HG03460 (cell line): ENCODE data around the gene RPL27A.

Experiments used
- ATAC-seq: cut with Tn5 transposase; IDR thresholded peaks from one replicate; pipeline ENCODE4 v1.9.1; 2021; ENCODE audit not compliant: unreplicated experiment

The RPL27A gene

DNA sequence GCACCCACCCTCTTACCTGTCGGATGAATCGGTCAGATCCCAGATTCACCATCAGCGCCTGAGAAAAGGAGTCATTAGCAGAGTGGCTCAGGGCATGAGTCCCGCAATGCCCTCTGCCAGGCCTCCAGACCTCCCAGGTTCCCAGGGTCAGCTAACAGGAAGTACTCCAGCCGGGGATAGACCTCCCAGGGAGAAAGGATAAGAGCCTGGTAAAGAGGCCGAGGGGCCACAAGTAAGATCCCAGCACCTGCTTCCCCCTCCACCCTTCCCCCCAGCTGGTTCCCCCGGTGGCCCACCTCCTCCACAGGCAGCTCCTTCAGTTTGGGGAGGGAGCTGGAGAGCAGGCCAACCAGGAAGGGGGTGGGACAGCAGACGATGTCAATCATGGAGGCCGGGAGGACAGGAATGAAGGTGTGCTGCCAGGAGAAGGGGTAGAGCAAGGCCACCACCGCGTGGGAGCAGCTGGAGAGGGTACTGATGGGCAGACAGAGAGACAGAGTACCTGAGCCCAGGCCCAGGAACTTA lies 16.4 kb downstream of the RPL27A start:
- ATAC-seq = no peak

DNA sequence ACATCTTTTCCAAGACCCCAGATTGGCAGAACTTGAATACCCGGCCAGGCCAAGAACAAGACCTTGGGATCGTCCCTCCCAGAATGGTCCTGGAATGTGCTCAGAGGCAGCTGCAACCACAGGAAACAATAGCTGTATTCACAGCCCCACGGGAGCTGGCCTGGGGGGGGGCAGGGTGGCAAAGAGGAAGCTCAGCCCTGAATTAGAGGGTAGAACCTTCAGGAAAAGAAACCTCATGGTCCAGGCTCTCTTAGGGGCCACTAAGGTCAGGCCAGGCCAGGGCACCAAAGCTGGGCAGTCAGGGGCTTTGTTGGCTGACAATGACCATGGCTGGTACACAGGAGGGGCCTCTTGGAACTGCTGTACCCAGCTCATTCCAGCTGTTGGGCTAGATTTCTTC lies 17.3 kb downstream of the RPL27A start:
- no peak for ATAC-seq

DNA sequence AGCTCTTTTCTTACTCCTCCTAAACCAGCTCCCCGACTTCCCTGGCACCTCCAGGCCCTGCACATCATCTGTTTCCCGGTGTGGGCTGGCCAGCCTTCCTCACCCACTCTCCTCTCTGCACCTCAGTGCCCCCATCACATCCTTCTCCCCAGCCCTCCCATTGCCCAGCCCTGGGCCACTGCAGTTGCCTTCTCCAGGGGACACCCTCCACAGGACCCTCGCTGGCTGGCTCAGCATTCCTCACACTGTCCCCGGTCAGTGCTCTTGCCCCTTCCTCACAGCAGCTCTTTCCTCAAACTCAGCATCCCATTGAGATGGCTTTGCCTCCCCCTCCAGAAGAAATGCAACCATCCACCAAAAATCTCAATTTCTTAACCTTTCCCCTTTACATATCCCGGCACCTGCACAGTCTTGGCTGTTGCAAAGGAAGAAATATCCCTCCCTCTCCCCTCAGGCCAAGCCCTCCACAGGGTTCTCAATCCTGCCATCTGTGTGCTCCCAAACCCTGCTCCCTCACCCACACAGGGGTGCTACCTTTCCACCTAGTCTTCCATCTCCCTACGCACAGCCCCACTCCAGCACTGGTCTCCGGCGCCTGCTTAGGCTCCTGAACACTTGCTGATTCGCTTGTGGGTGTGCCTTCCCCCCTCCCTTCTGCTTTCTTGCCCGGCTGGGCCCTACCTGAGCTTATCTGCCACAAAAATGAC lies 19.5 kb downstream of the RPL27A start:
- no peak for ATAC-seq

DNA sequence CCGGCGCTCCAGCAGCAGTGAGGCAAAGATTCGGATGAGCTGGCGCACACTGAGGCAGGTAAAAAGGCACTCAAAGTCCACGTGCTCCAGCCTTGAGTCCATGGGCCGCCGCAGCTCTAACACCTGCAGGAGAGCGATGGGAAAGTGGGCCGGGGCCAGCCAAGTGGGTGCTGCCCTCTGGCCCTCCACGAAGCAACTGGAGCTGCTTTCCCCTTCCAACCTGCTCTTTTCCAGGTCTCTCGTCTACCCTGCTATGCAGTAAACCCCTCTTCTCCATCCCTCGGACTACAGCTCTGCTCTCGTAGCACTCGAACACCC lies 20.0 kb downstream of the RPL27A start:
- no peak for ATAC-seq

DNA sequence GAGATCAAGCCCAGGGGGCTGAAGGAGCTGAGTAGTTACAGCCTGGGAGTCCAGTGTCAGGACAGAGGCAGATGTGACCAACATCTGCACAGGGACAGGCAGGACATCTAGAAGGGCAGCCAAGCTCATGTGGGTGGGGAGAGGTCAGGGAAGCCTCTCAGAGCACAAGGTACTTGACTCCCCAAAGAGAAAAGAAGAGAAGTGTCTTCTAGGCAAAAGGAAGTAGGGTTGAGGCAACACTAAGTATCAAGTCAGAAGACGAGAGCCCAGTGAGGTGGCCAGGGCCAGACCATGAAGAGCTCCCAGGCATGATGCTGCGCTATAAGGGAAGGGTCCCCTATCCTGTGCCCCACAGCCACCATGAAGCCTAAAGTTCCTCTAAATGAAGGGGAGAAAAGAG lies 21.5 kb downstream of the RPL27A start:
- ATAC-seq = no peak

DNA sequence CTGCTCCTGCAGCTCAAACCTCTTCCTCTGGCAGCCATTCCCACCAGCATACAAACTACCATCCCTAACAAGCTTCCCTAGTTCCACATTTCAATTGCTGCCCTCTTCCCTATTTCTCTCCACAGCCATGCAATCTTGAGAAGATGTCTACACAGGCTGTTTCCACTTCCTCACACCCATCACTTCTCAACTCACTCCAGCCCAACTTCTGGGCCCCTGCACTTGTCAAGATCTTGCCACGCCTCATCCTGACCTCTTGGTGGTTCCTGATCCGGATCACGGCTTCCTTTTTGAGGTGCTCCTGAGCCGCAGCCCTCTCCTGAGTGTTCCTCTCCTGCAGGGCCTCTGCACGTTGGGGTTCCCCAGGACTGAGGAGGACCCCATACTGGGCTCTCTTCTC lies 22.6 kb downstream of the RPL27A start:
- no peak for ATAC-seq

DNA sequence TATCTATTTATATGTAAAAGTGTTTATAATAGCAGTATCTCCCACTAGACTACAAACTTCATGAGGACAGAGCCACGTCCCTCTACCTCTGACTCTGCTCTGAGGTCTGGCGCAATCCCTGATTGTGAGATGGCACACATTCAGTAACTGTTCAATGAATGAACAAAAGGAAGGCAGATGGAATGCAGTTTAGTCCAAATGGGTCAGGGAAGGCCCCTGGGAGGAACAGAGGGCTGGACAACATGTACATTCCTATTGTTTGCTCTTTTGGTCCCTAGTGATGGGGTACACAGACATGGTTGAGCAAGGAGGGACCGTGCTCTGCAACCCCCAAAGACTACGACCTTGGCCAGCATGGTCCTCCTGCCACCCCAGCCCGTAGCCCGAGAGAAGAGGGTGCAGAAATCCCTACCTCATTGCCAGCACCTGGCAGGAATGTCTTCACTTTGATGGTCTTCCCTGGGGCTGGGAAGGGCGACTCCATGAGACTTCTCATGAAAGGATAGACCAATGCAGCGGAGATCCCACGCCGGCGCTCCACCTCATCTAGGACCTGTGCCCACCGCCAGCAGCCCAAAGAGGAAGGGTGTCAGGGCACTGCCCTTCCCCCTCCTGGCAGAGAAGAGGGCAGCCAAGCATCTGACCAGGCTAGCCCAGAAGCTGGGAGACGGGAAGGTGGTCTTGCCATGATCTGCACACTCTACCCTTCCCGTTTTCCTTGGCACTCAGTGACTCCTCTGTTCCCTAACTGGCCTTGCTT lies 24.3 kb downstream of the RPL27A start:
- no peak for ATAC-seq

DNA sequence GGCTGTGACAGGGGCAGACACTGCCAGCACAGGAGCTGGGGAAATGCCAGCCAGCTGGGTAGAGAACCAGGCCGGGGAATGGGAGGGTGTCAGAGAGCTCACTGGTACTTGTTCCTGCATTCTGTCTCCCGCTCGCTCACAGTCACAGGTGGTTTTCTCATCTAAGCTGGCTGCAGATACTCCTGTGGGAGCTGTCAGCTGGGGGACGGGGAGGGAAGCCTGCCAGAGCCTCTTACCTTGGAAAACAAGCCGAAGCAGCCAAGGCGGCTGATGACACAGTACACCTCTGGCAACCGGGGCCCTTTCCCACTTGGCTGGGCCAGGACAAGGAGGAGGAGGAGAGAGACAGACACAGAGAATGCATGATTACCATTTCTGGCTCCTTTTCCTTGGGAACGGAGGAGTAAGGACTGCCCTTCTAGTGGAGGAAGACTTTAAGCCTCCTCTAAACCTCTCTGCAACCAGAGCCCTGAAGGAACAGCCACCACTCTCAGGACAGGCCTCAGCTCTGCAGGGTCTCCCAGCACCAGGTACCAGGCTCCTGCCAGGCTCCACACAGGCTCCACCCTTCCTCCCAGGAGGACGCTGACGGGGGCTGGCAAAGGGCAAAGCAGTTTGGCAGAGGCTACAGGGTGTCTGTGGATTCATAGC lies 25.1 kb downstream of the RPL27A start:
- no peak for ATAC-seq

DNA sequence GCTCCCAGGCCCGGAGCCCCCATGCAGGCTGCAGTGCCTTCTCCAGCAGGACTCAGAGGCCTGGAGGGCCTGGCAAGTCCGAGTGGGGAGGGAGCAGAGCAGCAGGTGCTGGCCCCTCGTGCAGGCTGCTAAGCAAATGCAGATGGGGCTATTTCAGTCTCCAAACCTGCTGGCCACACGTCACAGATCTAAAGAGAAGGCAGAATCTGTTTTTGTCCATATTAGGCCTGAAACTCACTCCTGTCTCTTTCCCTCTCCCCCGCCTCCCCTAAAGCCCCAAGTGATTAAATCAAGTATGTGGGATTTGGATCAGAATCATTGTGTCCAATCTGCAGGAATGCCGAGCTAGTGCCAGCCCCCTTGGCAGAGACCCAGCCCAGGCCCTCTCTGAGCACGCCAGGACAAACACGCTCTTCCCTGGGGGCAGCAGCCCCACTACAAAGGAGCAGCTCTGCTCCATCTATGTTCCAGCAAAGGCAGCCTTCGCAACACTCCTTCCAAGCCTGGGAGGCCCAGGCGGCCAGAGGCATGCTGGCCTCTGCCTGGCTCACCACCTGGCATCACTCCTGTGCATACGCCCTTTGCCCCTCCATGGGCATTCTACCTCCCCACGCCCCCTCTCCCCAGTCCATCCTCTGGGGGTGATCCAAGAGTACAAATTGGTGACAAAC lies 26.5 kb downstream of the RPL27A start:
- ATAC-seq = no peak

DNA sequence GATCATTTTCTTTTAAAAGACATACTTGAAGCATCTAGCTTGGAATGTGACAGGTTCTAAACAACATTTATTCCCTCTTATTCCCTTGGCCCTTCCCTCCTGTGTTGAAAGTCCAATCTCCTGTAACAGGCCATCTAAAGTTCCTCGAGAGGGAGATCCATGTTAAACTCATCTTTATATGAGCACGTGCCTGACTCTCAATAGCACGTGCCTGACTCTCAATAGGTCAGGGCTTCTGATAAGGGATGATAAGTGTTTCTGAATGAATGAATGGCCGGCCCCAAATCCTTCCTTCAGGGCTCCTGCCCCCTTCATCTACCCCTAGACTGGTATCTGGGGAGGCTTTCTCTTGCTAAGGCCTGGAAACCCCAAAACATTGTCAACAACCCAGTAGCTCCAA lies 27.2 kb downstream of the RPL27A start:
- no peak for ATAC-seq

DNA sequence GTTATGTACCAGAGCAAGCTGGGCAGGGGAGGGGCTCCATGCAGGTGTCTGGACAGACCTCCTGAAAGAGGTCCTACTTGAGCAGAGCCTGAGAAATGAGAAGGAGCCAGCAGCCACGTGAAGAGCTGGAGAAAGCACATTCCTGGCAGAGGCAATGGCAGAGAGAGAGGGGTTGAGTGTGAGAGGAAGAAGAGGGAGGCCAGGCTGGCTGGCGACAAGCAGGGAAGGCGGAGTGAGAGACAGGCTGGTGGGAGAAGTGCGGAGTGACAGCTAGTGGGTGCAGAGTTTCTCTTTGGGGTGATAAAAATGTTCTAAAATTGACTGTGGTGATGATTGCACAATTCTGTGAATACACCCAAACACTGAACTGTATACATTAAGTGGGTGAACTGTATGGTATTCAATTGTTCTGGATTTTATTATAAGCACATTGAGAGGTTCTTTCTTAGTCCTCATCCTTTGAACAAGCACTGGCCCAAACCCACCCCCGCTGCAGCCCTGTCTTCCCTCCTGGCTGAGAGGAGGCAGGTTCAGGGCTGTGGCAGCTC lies 29.4 kb downstream of the RPL27A start:
- no peak for ATAC-seq

DNA sequence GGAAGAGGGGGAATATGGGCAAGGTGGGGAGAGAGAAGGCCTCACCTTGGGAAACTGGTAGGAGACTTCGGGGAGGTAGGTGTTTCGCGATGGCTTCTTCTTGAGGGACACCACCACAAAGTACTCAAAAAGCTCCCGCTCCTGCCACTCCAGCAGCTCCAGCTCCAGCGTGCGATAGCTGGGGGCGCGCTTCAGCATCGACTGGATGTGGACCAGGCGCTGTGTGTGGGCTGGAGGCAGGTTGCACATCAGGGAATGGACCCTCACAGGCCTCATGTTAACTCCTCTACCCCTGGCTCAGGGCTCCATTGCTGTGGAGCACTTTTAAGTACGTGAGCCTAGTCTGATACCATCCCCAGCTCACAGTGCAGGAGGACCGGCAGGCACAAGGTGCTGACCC lies 29.9 kb downstream of the RPL27A start:
- no peak for ATAC-seq

DNA sequence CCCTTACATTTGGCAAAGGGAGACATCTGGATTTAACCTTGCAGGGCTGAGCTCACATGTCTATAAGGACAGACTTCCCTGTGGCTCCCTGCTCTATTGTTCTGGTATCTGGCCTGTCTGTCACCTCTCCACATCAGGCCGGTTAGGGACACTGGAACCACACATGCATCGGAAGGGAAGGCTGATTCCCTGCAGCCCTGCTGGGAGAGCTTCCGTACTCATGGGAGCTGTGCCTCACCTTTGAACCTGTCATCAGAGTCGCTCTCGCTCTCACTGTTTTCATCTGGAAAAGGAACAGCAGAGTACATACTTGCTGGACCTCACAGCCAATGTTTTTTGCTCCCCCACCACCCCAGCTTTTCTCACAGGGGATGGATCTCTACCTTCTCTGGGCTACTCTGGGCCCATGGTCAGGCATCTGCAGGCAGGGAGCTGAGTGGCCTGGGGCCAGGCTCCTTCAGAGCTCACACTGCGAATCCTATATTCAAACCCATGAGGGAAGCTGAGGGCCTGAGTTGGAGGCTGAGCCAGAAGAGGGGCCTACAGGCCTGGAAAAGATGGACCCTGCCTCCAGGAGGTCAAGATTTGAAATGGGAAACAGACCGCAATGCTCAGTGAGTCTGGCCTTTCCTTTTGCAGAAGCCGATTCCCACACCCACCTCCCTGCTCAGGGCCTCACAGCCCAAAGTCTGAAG lies 31.3 kb downstream of the RPL27A start:
- ATAC-seq = no peak

DNA sequence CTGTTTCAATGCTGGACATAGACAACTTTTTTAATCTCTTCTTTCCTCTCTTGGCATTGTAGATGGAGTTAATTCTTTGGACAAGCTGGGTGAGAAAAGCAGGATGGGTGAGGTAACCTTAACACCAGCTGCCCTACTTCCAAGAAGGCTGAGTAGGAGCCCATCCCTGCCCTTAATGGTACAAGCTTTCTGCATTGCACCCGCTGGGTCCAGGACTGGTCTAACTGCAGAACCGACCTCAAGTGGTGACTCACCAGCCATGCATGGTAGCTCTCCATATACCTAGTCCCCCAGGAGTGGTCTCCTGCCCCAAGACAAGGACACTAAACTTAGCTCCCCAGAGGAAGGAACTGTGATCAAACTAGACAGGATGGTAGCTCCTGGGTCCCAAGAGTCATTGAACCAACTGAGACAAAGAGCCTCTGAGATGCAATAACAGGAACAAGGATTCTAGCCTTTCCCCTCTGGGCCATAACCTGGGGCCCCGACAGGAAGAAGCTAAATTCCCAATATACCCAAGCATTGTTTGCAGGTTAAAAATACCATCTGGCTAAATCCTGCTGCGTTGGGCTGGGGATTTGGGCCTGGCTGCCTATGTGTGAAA lies 32.1 kb downstream of the RPL27A start:
- no peak for ATAC-seq

DNA sequence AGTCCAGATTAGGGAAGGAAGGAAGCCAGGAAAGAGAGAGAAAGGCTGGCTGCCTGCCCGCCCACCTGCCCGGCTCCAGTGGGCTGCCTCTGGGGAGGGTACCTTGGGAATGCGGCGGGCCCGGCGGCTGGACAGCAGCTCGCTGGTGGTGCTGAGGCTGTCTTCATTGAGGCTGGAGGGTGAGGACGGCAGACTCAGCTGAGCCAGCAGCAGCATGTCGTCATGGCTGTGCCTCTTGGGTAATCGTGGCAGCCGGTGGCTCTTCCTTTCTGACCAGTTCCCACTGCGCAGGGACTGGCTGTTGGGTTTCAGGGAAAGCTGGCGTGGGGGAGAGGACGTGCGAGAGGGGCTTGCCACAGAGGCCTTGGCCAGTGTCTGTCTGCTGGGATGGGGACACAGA lies 32.9 kb downstream of the RPL27A start:
- no peak for ATAC-seq

DNA sequence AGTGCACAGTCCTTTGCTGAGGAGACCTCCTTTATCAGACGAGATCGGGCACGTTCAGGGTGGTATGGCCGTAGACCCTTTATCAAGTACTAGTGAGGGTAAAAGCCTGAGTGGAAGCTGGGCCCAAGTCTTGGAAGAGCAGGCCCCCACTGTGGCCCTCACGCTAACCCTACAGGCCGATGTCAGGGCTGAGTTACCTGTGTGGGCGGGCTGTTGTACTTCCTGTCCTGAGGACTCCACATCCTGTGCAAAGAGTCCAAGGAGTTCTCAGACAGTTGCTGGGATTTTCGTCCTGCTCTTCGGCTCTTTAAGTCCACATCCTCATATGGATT lies 34.9 kb downstream of the RPL27A start:
- no peak for ATAC-seq

DNA sequence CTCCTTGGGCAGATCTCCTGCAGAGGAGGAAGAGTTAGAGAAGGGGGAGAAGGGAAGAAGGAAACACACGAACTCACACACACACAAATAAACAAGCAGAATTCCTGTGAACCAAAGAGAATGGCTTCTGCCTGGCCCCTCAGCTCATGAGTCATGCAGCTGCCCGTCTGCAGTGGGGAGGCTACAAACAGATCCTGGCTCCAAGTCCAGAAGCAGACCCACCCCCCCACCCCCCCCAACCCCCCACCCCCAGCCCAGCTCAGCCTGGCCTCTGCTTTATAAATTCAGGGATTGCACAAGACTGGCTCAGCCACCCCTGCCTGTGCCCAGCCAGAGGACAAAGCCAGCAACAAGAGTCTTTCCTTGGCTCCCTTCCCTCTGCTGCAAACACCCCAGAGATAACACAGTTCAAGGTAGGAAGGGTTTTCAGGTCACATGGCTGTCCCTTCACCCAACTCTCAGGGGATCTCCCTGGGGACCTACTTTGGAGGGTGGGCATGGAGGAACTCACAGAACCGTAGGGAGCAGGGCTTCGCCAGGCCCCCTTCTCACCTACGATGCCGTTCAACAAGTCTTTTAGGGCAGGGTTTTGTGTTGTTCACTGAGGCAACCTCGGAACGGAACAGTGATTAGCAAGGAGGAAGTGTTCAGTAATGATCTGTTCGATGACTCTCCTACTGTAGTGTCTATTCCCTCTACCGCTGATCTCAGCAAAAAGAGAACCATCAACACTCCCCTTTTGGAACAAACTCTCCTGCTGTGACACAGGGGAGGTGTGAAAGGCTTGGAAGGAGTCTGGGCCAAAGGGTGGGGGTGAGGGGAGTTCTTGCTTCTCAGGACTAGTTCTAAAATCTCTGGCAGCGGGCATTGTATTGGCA lies 35.5 kb downstream of the RPL27A start:
- no peak for ATAC-seq

DNA sequence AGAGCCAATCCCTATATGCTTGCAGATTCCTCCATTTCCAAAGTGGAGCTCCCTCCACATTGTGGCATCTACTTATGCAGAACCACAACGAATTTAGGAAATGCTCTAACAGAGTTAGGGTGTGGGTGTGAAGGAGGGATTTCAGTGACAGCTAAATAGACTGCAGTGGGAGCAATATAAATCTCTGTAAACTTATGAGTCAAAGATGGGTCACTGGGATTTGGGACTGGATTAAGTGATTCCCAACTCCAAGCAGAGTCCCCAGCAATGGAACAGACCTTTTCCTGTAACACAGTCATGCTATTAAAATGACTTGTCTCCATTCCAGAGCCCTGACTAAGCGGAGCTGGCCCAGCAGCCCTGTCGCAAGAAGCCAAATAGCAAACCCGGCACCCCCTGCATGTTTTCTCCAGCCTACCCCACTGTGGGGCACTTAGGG lies 36.6 kb downstream of the RPL27A start:
- ATAC-seq = no peak

DNA sequence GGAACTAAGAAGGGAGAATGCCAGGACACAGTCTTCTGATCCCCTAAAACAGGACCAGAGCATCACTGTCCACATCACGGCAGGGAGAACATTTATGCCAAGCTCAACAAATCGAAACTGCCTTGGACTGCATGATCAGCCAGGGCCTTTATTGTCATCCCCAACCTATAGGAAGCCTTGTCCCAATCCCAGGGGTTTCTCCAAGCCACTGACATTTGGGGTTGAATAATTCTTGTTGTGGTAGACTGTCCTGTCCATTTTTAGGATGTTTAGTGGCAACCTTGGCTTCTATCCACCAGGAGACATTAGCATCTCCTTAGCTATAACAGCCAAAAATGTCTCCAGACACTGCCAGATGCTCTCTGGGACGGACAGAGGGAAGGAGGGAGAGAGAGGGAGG lies 37.1 kb downstream of the RPL27A start:
- no peak for ATAC-seq
